Measurements from ENCODE around the gene TNFRSF25.
"Not testable (repeated sequence)": the region's sequence is repeated elsewhere in the genome, so short reads cannot be mapped to it uniquely, and the experiment has no call there.

The TNFRSF25 gene

GRCh38 chr1:6443339-6444115, 22.4 kb downstream of the TNFRSF25 start:
- H3K4me3 ChIP-seq (replicated peaks; ENCODE audit: low read depth, low read length): no peak overlapping the region
- DNase-seq (ENCODE audit: extremely low read depth, insufficient read length): no peak
- no peak for TF ChIP-seq CTCF (IDR thresholded peaks at IDR 0.05; ENCODE audit: insufficient read depth, low read length, poor library complexity, severe bottlenecking)
- peaks cover 3% of the 10 kb centered on the region; the same call in 1 of the 2 replicates for H3K27me3 ChIP-seq (replicated peaks; ENCODE audit: control insufficient read depth, insufficient read depth, low read length)
- no peaks in the 10 kb centered on the region for H3K36me3 ChIP-seq (ENCODE audit: control insufficient read depth, insufficient read depth, low read length)

- H3K4me3 ChIP-seq (replicated peaks; ENCODE audit: low read depth, low read length): no peak overlapping the region
- peaks cover 1% of the 10 kb centered on the region; the same call in 1 of the 2 replicates for H3K27me3 ChIP-seq (replicated peaks; ENCODE audit: control insufficient read depth, insufficient read depth, low read length)
- no peak for TF ChIP-seq CTCF (IDR thresholded peaks at IDR 0.05; ENCODE audit: insufficient read depth, low read length, poor library complexity, severe bottlenecking)
- no peak for DNase-seq (ENCODE audit: extremely low read depth, insufficient read length)
- no peaks in the 10 kb centered on the region for H3K36me3 ChIP-seq (ENCODE audit: control insufficient read depth, insufficient read depth, low read length)
Measured at GRCh38 chr1:6441586-6441985, 24.4 kb downstream of the TNFRSF25 start.

- peak; percentile 50 for DNase-seq (ENCODE audit: extremely low read depth, insufficient read length)
- Histone ChIP-seq H3K27me3 (replicated peaks; ENCODE audit: control insufficient read depth, insufficient read depth, low read length) (peaks cover 1% of the 10 kb centered on the region; the same call in 1 of the 2 replicates), H3K4me3 (replicated peaks; ENCODE audit: low read depth, low read length) (no peak overlapping the region), H3K36me3 (ENCODE audit: control insufficient read depth, insufficient read depth, low read length) (no peaks in the 10 kb centered on the region)
- no peak for TF ChIP-seq CTCF (IDR thresholded peaks at IDR 0.05; ENCODE audit: insufficient read depth, low read length, poor library complexity, severe bottlenecking)
Measured at GRCh38 chr1:6440198-6441126, 25.5 kb downstream of the TNFRSF25 start.

GRCh38 chr1:6438047-6438525, 27.9 kb downstream of the TNFRSF25 start:
- peak; percentile 93 for TF ChIP-seq CTCF (IDR thresholded peaks at IDR 0.05; ENCODE audit: insufficient read depth, low read length, poor library complexity, severe bottlenecking)
- Histone ChIP-seq H3K27me3 (replicated peaks; ENCODE audit: control insufficient read depth, insufficient read depth, low read length) (no peaks in the 10 kb centered on the region; the same call in 1 of the 2 replicates), H3K4me3 (replicated peaks; ENCODE audit: low read depth, low read length) (no peak overlapping the region), H3K36me3 (ENCODE audit: control insufficient read depth, insufficient read depth, low read length) (no peaks in the 10 kb centered on the region)
- DNase-seq (ENCODE audit: extremely low read depth, insufficient read length): no peak

- H3K36me3 ChIP-seq (ENCODE audit: control insufficient read depth, insufficient read depth, low read length); H3K27me3 ChIP-seq (replicated peaks; ENCODE audit: control insufficient read depth, insufficient read depth, low read length); DNase-seq (ENCODE audit: extremely low read depth, insufficient read length); H3K4me3 ChIP-seq (replicated peaks; ENCODE audit: low read depth, low read length): not testable (repeated sequence)
Measured at GRCh38 chr1:6437012-6437700, 28.8 kb downstream of the TNFRSF25 start.

GRCh38 chr1:6436277-6436676, 29.7 kb downstream of the TNFRSF25 start:
- not testable (repeated sequence) for H3K36me3 ChIP-seq (ENCODE audit: control insufficient read depth, insufficient read depth, low read length); H3K27me3 ChIP-seq (replicated peaks; ENCODE audit: control insufficient read depth, insufficient read depth, low read length); DNase-seq (ENCODE audit: extremely low read depth, insufficient read length); H3K4me3 ChIP-seq (replicated peaks; ENCODE audit: low read depth, low read length)

All from GM06990 (cell line).